C1 segment of cervical spinal cord (tissue), 14 donors: ENCODE measurements around the gene PRSS57.

ENCODE experiments used
- DNase-seq, 14 donors: peaks; one replicate each; lab custom pipeline; 2025; lab: John Stamatoyannopoulos, UW

The PRSS57 gene

GRCh38 chr19:638906-639252 is 56.4 kb downstream of the PRSS57 start:
- DNase-seq = no peak
